Activated naive CD8-positive, alpha-beta T cell treated with anti-CD3 and anti-CD28 coated beads, Interleukin-2, amount 50 U/mL, for 16 hours (primary cell): Measurements from ENCODE around the gene HCN2.

Experiments used
- DNase-seq: peaks from one replicate; pipeline ENCODE4 v3.0.0-alpha.2; 2020; ENCODE audit warnings: low read depth, low spot score

The HCN2 gene

DNA sequence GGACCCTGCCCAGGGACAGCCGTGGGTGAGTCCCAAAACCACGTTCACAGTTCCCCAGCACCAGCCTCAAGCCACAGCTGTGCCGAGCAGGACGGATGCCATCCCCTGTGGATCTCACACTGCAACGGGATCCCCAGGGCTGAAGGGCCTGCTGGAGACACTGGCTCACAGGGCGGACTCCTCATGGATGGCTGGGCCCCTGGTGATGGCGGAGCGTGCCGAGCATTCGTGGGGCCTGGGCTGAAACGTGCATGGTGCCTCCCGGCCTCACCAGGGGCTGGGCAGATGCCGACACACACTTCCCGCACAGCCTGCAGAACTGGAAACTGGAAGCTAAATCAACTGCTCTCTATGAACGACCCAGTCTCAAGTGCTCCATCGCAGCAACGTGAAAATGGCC, 63.7 kb downstream of the HCN2 start:
- no peak for DNase-seq

DNA sequence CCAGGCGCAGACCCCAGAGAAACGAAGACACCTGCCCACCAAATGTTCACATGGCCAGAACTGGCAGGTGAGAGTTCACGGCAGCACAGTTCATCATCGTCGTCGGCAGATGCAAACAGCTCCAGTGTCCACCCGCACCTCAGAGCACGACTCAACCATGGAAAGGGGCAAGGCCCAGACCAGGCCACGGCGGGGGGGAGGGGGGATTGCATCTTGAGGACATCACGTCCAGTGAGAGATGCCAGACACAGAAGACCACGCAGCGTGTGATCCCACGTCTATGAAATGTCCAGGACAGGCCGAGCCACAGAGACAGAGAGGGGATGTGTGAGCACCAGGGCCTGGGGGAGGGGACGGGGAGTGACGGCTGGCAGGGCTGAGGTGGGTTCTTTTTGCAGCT, 66.0 kb downstream of the HCN2 start:
- DNase-seq = no peak

DNA sequence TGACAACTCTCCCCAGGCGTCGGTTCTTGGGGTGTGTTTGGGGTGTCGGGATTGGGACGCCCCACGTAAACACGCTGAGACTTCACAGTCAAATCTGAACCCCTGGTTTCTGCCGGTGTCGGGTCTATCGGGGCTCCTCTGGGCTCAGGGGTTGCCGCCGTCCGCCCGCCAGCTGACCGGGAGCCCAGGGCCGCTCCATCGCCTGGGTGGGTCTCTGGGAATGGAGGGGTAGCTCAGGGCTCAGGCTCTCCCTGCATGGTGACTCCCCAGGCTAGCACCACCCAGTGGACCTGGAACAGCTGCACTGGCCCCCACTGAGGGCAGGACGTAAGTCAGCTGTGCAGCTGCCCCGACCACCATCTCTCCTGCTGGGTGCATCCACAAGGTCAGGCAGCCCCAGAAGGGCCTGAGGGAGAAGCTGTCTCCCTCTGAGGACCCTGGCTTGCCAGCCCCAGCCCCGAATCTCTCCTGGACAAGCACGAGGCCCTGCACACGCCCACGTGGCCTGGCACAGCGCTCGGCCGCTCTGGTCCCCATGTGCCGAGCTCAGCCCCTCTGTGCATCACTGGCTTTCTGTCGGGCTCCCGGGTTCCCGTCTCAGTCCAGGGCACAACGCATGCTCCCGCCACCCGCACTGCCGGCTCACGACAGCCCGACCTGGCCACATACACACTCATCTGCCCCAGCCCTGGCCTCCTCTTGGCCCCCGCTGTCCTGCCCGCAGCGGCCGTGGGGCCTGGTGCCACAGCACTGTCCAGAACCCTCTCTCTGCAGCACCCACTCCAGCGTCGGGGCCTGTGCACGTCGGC, 67.3 kb downstream of the HCN2 start:
- no peak for DNase-seq

DNA sequence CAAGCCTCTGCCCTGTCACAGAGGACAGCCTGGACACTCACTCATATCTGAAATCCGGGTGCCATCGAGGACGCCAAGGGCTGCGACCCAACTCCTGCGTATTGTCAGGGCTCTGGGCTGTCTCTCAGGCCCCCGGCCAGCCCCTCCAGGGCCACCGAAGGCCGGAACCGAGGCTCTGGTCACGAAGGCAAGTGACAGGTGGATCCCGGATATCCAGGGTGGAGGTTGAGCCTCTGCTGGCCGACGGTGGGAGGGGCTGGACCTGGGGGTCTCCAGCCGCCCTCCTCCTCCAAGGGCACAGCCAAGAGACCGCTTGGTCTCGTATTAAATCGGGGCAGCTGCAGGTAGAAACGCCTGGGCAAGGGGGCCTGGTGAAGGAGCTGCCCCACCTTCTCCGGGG, 67.9 kb downstream of the HCN2 start:
- DNase-seq = no peak

DNA sequence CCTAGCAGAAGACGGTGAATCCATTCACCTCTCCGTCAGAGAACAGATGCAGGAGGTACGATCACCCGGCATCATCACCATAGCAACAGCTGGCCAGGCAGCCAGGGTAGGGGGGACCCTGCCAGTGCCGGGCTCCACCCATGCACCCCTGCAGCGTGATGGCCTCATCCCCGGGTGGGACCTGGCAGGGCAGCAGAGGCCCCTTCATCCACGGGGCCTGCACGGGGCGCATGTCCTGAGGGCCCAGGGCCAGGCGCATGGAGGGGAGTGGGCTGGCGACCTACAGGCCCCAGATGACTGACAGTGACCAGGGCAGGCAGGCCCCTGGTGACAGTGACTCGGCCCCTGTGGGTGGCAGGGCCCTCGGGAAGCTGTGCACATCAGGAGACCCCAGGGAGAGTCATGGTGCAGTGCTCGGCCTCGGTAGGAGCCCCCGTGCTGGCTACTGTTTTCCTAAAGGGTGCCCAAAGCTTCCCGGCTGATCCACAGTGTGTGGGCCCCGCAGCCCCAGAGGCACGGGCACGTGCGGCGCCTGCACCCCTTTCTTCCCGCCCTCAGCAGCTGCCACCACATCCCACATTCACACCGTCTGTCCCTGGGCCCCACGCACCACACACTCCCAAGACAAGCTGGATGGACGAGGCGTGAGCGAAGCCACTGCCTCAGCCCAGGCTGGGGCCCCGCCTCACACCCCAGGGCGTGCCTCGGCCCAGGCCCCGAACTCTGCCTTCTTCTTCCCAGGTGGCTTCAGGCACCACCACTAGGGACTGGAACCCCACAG, 68.6 kb downstream of the HCN2 start:
- DNase-seq = no peak

DNA sequence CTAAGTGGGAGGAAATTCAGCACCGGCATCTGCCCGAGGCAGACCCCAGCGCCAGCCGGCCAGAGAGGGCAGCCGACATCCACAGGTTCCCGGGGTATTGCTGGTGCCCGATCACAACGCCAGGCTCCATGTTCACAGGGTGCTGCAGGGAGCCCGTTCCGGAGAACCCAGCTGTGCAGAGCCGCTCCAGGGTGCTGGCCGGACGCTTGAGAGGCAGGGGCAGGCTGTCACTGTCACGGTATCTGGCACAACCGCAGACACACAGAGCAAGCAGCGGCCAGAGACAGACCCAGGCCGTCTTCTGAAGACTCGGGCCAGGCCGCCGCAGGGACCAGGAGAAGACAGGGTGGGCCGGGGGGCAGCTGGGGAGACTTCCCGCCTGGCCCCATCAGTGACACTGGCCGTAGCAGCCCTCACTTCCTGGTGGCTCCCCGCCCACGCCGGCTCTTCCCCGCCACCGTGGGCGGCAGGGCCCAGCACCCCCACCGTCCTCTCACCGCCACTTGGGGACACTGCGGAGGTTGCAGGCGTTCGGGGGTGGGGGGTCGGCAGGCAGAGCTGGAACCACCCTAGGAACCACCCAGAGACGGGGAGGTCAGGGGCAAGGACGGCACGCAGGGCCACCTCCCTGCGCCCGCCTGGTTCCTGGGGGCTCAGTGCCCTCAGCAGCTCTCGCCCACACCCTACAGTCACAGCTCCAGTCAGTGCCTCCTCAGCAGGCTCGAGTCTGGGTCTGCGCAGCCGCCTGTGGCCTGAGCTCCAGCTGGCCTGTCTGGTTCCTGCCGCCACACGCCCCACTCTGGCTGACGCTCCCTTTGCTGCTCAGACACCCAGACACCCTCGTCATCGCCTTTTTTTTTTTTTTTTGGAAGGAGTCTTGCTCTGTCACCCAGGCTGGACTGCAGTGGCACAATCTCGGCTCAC, 69.5 kb downstream of the HCN2 start:
- no peak for DNase-seq

DNA sequence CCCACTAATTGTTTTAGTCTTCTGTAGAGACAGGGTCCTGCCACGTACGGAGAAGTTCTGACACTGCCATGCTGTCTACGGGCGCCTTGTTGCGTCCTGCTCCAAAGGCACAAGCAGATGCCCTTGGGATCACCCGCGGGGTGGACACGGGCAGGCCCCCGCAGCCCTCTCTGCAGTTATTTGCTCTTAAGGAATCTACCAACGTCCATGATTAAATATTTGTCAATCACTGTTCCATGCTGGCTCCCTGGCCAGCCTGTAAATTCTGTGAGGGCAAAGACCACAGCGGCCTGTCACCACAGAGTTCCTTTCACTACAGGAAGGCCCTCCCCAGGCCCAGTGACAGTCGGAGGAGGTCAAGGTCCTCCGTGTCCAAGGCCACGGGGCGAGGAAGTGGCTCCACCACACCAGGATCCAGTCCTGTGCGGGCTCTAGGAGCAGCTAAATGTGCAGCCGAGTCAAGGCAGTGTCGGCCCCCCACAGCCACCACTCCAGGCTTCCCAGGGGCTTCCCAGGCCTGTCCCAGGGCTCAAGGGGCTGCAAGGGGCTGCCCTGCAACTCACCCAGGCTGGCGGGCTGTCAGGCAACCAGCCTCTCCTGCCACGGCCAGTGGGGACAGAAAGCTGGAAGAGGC, 71.2 kb downstream of the HCN2 start:
- no peak for DNase-seq

DNA sequence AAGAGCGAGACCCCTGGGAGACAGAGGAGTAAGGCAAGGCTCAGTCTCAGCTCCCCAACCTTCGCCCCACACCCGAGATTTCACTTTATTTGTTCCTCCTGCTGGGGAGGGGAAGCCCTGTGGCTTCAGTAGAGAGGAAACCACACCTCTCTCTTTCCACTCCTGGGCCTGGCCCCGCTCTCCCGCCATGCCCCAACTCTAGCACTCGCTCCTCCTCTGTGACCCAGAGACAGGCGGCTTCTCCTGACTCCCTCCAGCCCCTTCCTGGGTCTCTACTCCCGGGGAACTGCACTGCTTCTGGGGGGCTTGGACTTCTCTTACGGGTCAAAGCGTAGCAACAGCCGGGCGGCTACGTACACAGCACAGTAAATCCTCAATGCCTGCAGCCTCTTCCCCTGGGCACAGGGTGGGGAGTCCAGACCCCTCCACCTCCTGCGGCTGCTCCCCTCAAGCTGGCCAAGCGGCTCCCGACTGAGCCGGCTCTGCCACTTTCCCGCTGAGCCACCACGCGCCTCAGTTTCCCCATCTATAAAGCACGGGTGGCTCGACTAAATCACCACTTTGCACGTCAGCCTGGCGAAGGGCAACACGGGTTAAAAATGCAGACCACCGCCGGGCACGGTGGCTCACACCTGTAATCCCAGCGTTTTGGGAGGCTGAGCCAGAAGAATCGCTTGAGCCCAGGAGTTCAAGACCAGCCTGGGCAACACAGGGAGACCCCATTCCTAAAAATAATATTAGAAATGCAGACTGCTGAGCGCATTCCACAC, 71.9 kb downstream of the HCN2 start:
- no peak for DNase-seq

DNA sequence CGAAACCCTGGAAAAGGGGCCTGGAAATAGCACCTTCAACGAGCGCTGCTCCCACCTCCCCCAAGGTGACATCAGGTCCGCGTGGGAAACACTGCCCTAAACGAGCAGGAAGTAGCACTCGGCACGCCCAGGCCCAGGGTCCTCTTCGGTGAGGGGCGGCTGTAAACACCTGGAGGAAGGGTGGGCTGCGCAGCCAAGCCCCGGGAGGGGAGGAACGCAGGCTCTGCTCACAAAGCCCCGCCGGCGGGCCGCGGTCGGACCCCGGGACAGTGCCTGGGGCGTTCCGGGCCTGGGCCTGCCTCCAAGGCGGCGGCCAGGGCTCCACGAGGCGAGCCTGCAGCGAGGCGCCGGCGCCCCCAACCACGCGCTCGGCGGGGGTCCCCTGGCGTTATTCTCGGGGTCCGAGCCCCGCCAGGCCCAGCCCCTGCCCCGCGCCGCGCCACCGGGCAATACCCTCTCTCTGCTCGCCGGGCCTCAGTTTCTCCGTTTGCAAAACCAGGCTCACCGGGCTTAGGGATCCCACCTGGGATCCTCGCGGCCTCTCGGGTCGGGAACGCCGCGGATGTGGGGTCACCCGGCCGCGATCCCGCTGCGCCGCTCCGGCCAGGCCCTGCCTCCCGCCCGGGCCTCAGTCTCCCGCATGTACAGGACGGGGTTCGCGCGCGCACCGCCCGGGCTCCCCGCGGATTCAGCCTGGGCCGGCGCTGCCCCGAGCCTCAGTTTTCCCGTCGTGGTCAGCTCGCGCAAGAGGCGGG, 72.7 kb downstream of the HCN2 start:
- DNase-seq = peak; percentile 60

DNA sequence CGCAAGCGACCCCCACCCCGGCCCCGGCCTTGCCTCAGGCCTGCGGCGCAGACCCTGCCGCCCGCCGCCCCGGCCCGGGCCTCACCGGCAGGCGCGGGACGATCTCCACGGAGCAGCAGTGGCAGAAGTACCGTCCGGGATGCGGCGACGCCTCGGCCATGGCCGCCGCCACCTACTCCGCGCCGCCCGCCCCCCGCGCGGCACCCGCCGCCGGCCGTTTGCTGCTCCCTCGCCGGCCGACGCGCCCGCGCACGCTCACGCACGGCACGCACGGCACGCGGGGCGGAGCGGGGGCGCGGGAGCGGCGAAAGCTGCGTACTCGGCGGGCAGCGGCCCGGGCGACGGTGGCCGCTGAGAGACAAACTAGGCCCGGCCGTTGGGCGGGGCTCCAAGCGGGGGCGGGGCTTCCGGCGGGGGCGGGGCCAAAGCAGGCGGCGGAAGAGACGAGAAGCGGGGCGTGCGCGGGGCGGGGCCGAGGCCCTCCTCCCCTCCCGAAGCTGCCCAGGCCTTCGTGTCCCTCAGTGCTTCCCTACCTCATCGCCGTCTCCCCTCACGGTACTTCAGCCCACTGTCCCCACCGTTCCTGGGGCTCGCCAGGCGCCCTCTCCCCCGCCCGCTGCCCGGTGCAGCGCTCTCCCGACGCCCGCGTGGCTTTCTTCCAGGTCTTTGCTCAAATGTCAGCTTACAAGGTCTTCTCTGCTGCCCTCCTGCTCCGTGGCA, 73.4 kb downstream of the HCN2 start, which contains the start of gene RNF126:
TSS of gene RNF126 (minus strand) at position 253 of the 720 bp plus-strand sequence. CDS start at position 160, 93 bp downstream.
- DNase-seq = peak; percentile 94

DNA sequence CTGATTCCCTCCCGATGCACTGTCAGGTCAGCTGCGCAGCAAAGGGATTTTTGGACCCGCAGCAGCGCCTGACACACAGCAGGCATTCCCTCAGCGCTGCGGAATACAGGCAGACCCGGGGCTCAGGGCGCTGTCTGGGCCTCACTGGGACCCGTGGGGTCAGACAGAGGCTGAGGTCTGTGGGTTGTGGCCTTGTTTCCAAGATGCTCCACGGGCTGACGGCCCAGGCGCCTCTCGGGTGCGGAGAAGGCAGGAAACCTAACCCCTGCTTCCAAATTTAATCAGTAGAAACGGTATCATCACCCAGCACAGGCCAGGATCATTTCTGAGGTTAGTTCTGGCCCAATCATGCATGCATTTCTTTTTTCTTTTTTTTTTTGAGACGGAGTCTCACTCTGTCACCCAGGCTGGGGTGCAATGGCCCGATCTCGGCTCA, 74.0 kb downstream of the HCN2 start:
- DNase-seq = no peak

DNA sequence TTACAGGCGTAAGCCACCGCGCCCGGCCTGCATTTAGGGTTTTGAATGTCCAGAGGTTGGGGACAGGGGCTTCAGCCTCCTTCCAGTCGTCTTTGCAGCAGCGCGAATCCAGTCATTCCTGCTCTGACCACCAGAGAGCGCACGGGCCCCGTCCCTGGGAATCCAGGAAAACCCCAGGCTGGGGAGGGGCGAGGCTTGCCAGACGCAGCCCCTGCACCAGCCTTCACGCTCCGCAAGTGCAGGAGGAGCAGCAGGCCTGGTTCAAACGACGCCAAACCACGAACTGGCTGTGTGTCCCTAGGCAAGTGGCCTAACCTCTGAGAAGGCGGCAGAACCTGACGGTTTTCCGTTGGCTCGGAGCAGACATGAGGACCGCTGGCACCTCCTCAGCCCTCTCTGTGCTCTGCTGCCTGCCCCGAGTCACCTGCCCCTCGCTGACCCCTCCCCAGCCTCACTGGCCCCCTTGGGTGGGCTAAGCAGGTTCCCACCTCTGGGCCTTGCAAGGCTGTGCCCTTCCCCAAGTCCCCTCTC, 75.3 kb downstream of the HCN2 start:
- DNase-seq = peak; percentile 68
